Panc1 (cell line): Measurements from ENCODE around the gene TSHZ2. TPM values are rescaled to one million over a fixed set of nuclear protein-coding genes. Genes with fewer than 3 reads are reported as not detected.

ENCODE experiments used
- ATAC-seq: fragments of 200-7000 bp; cut with Tn5 transposase; 2 replicates; pipeline ENCODE4 v1.9.1; 2020; ENCODE audit warnings: mild to moderate bottlenecking, moderate library complexity
- BruUV-seq: library from RNA; stranded (reverse); fragments of 400-500 nt; replicated peaks from 2 replicates; lab custom pipeline; 2021; lab: Mats Ljungman, UMichigan
- CTCF ChIA-PET: fragments of 300-600 bp; sonication (Branson Sonifier 250); formaldehyde crosslinking; loops from one replicate; lab custom pipeline; 2022; ENCODE audit warnings: antibody characterized with exemption; lab: Charles Lee
- POLR2A ChIA-PET: fragments of 300-600 bp; sonication (Branson Sonifier 250); formaldehyde crosslinking; loops from one replicate; lab custom pipeline; 2022; ENCODE audit warnings: antibody characterized with exemption; lab: Charles Lee
- DNase-seq: peaks from one replicate; pipeline ENCODE4 v3.0.0-alpha.2; 2010; ENCODE audit warnings: low read depth, low spot score
- H3K27ac ChIP-seq: 2 replicates; pipeline ENCODE4 v1.5.1; 2011; ENCODE audit warnings: mild to moderate bottlenecking, low read length, inconsistent platforms
- H3K27me3 ChIP-seq: fragments of 200-500 bp; sonication (Bioruptor generic); 2 replicates; pipeline ENCODE4 v1.6.0; 2014; ENCODE audit warnings: low read length, inconsistent platforms; ENCODE audit not compliant: control insufficient read depth, insufficient read depth
- H3K36me3 ChIP-seq: fragments of 200-500 bp; sonication (Bioruptor generic); 2 replicates; pipeline ENCODE4 v1.5.1; 2014; ENCODE audit warnings: inconsistent platforms, mild to moderate bottlenecking, low read length, moderate library complexity; ENCODE audit not compliant: control insufficient read depth, insufficient read depth
- H3K4me1 ChIP-seq: 2 replicates; pipeline ENCODE4 v1.5.1; 2011; ENCODE audit warnings: inconsistent platforms, mild to moderate bottlenecking, low read length, moderate library complexity; ENCODE audit not compliant: control insufficient read depth, insufficient read depth
- H3K4me3 ChIP-seq, 2 experiments: 2 replicates each; pipeline ENCODE4 v1.5.1; 2011 to 2012; ENCODE audit warnings: low read depth in 2 of 2, low read length in 2 of 2, mild to moderate bottlenecking in 2 of 2, inconsistent platforms in 1 of 2, moderate library complexity in 1 of 2
- H3K9me3 ChIP-seq: fragments of 200-500 bp; sonication (Bioruptor generic); 2 replicates; pipeline ENCODE4 v1.5.1; 2014; ENCODE audit warnings: low read depth, mild to moderate bottlenecking, inconsistent platforms, low read length, moderate library complexity; ENCODE audit not compliant: control insufficient read depth, insufficient read depth
- CTCF ChIP-seq: fragments of 450-650 bp; IDR thresholded peaks from 2 replicates; pipeline ENCODE4 v1.5.1; 2017; ENCODE audit warnings: mild to moderate bottlenecking
- POLR2AphosphoS5 ChIP-seq: IDR thresholded peaks from 2 replicates; pipeline ENCODE4 v1.6.1; 2012; ENCODE audit warnings: mild to moderate bottlenecking, low read depth, low read length, moderate library complexity
- SIN3A ChIP-seq: IDR thresholded peaks from 2 replicates; pipeline ENCODE4 v1.6.1; 2012; ENCODE audit warnings: low read depth, mild to moderate bottlenecking, low read length, moderate library complexity, borderline replicate concordance; ENCODE audit not compliant: insufficient read depth
- TCF7L2 ChIP-seq: IDR thresholded peaks from 2 replicates; pipeline ENCODE4 v1.6.1; 2011; ENCODE audit warnings: mild to moderate bottlenecking, low read depth, low read length, inconsistent platforms
- in situ Hi-C: cut with HindIII; loops from 2 replicates; pipeline ENCODE4 v1.10.0; 2016; ENCODE audit warnings: low sequenced_read_pairs, low pct_unique_long_range_greater_than_20kb
- intact Hi-C: fragments of 100-400 bp; cut with micrococcal nuclease; formaldehyde crosslinking; loops from one replicate; pipeline ENCODE4 v1.10.0; 2022; ENCODE audit not compliant: unreplicated experiment
- total RNA-seq: library from RNA; stranded (reverse); gene quantifications from one replicate; pipeline ENCODE4 v1.2.1, GENCODE V29; 2021; ENCODE audit not compliant: unreplicated experiment
- TF ChIP-seq, protein P1 (sequence below), 2 experiments: IDR thresholded peaks; 2 replicates each; pipeline ENCODE4 v1.6.1; 2011 to 2012; ENCODE audit warnings: low read depth in 2 of 2, control low read depth in 1 of 2, low read length in 1 of 2, mild to moderate bottlenecking in 1 of 2, moderate library complexity in 1 of 2; ENCODE audit not compliant: insufficient read depth in 1 of 2

Gene TSHZ2
- total RNA-seq, 1 experiment from 2014 or later, result 0.36 TPM

- Histone ChIP-seq H3K9me3 (no peaks in the 10 kb centered on the region), H3K4me3 (no peak overlapping the region), H3K4me1 (no peaks in the 10 kb centered on the region), H3K27ac (no peak overlapping the region), H3K36me3 (no peaks in the 10 kb centered on the region), H3K27me3 (peaks cover 4% of the 10 kb centered on the region; the same call in 1 of the 2 replicates)
- ChIA-PET CTCF (interaction anchor here (0.7 kb wide), 1 partner anchor 317 kb away, joined by 3 read pairs; no protein-coding TSS in a partner anchor), POLR2A (no interaction called here)
- ATAC-seq (no peak), DNase-seq (no peak)
- intact Hi-C loops, result no loop called here
- BruUV-seq, result no TSS peak
- in situ Hi-C loops, result no loop called here
- no peak for TF ChIP-seq SIN3A
- no peak for TF ChIP-seq POLR2AphosphoS5
- TF ChIP-seq CTCF, result no peak
- TF ChIP-seq, protein P1, sequence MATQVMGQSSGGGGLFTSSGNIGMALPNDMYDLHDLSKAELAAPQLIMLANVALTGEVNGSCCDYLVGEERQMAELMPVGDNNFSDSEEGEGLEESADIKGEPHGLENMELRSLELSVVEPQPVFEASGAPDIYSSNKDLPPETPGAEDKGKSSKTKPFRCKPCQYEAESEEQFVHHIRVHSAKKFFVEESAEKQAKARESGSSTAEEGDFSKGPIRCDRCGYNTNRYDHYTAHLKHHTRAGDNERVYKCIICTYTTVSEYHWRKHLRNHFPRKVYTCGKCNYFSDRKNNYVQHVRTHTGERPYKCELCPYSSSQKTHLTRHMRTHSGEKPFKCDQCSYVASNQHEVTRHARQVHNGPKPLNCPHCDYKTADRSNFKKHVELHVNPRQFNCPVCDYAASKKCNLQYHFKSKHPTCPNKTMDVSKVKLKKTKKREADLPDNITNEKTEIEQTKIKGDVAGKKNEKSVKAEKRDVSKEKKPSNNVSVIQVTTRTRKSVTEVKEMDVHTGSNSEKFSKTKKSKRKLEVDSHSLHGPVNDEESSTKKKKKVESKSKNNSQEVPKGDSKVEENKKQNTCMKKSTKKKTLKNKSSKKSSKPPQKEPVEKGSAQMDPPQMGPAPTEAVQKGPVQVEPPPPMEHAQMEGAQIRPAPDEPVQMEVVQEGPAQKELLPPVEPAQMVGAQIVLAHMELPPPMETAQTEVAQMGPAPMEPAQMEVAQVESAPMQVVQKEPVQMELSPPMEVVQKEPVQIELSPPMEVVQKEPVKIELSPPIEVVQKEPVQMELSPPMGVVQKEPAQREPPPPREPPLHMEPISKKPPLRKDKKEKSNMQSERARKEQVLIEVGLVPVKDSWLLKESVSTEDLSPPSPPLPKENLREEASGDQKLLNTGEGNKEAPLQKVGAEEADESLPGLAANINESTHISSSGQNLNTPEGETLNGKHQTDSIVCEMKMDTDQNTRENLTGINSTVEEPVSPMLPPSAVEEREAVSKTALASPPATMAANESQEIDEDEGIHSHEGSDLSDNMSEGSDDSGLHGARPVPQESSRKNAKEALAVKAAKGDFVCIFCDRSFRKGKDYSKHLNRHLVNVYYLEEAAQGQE (IDR thresholded peaks at IDR 0.05; ENCODE audit: insufficient read depth in 1 of 2, low read depth in 2 of 2, low read length in 1 of 2), result no peak
- TF ChIP-seq TCF7L2, result no peak
Observed at GRCh38 chr20:53226826-53227225, 254.7 kb downstream of the TSHZ2 start.

DNA sequence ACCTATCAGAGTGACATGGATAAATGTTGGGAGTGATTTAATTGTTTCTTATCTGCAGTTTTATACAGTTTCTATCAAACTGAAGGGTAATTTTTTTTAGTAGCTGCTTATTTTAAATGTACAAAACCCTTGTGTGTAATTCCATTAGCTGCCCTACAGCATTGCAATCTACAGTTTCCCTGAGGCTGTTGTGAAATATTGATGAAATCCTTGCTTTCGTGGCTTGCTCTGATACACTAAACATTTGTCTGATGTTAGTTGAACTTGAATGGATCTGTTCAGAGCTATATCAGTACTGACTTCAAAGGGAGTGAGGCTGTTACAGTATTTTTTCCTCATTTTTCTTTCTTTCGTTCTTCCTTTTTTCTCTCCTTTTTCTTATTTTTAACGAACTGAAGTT lies 255.4 kb downstream of the TSHZ2 start:
- Histone ChIP-seq H3K9me3 (no peaks in the 10 kb centered on the region), H3K36me3 (no peaks in the 10 kb centered on the region), H3K27ac (no peak overlapping the region), H3K27me3 (peaks cover 4% of the 10 kb centered on the region; the same call in 1 of the 2 replicates), H3K4me3 (no peak overlapping the region), H3K4me1 (no peaks in the 10 kb centered on the region)
- in situ Hi-C loops (no loop called here), intact Hi-C loops (no loop called here)
- ATAC-seq, result no peak
- POLR2A ChIA-PET, result no interaction called here
- no TSS peak for BruUV-seq
- no peak for DNase-seq
- CTCF ChIA-PET, result no interaction called here
- TF ChIP-seq, protein P1 (IDR thresholded peaks at IDR 0.05; ENCODE audit: insufficient read depth in 1 of 2, low read depth in 2 of 2, low read length in 1 of 2), result no peak
- no peak for TF ChIP-seq SIN3A
- no peak for TF ChIP-seq TCF7L2
- TF ChIP-seq CTCF, result no peak
- TF ChIP-seq POLR2AphosphoS5, result no peak
